ENCODE results near the gene CD300E. TPM values are rescaled to one million over a fixed set of nuclear protein-coding genes. Genes with fewer than 3 reads are reported as not detected.

CD300E gene
- total and polyA plus RNA-seq, 2 donors (not counting 1 experiment from before 2014, with no cell fraction given), result not detected

GRCh38 chr17:74603746-74604145, 19.8 kb downstream of the CD300E start:
- TF ChIP-seq, protein P1, sequence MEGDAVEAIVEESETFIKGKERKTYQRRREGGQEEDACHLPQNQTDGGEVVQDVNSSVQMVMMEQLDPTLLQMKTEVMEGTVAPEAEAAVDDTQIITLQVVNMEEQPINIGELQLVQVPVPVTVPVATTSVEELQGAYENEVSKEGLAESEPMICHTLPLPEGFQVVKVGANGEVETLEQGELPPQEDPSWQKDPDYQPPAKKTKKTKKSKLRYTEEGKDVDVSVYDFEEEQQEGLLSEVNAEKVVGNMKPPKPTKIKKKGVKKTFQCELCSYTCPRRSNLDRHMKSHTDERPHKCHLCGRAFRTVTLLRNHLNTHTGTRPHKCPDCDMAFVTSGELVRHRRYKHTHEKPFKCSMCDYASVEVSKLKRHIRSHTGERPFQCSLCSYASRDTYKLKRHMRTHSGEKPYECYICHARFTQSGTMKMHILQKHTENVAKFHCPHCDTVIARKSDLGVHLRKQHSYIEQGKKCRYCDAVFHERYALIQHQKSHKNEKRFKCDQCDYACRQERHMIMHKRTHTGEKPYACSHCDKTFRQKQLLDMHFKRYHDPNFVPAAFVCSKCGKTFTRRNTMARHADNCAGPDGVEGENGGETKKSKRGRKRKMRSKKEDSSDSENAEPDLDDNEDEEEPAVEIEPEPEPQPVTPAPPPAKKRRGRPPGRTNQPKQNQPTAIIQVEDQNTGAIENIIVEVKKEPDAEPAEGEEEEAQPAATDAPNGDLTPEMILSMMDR (conservative IDR thresholded peaks at IDR 0.05 in 1 of 2, IDR thresholded peaks at IDR 0.05 in 1 of 2; ENCODE audit: low read depth in 1 of 2, low read length in 2 of 2), result no peak
- no peak for TF ChIP-seq EZH2 (IDR thresholded peaks at IDR 0.05; ENCODE audit: low read length, missing control alignments)
- no peaks in the 10 kb centered on the region for H3K79me2 ChIP-seq (ENCODE audit: control insufficient read depth, insufficient read depth, low read length)

GRCh38 chr17:74603037-74603635, 20.4 kb downstream of the CD300E start:
- Histone ChIP-seq H2AFZ (ENCODE audit: low read length) (no peak overlapping the region), H4K20me1 (ENCODE audit: control insufficient read depth, extremely low read depth, insufficient read depth, low read length) (no peaks in the 10 kb centered on the region), H3K4me3 (replicated peaks in 1 of 4; ENCODE audit: control extremely low read depth in 1 of 4, insufficient read depth in 1 of 4, low read depth in 3 of 4, low read length in 4 of 4) (no peak overlapping the region), H3K9me3 (ENCODE audit: control insufficient read depth, insufficient read depth, low read depth, low read length) (no peaks in the 10 kb centered on the region), H3K4me2 (ENCODE audit: extremely low read depth, insufficient read depth, low read length) (no peak overlapping the region), H3K9ac (ENCODE audit: insufficient read depth, low read length) (no peak overlapping the region), H3K27me3 (ENCODE audit: control insufficient read depth, insufficient read depth, low read length) (no peaks in the 10 kb centered on the region), H3K79me2 (ENCODE audit: control insufficient read depth, insufficient read depth, low read length) (no peaks in the 10 kb centered on the region), H3K36me3 (ENCODE audit: control insufficient read depth, insufficient read depth, low read length) (no peaks in the 10 kb centered on the region), H3K27ac (ENCODE audit: insufficient read depth, low read length) (no peak overlapping the region), H3K4me1 (ENCODE audit: control insufficient read depth, extremely low read depth, insufficient read depth, low read length) (no peaks in the 10 kb centered on the region)
- TF ChIP-seq EZH2 (IDR thresholded peaks at IDR 0.05; ENCODE audit: low read length, missing control alignments), result no peak
- TF ChIP-seq, protein P1 (conservative IDR thresholded peaks at IDR 0.05 in 1 of 2, IDR thresholded peaks at IDR 0.05 in 1 of 2; ENCODE audit: low read depth in 1 of 2, low read length in 2 of 2), result no peak
- DNase-seq (ENCODE audit: low read depth in 2 of 2), result no peak

More at GRCh38 chr17:74603746-74604145, 19.8 kb downstream of the CD300E start:
- no peak for DNase-seq (ENCODE audit: low read depth in 2 of 2)
- no peaks in the 10 kb centered on the region for H3K36me3 ChIP-seq (ENCODE audit: control insufficient read depth, insufficient read depth, low read length)
- H3K9ac ChIP-seq (ENCODE audit: insufficient read depth, low read length), result no peak overlapping the region
- H3K9me3 ChIP-seq (ENCODE audit: control insufficient read depth, insufficient read depth, low read depth, low read length), result no peaks in the 10 kb centered on the region
- no peaks in the 10 kb centered on the region for H3K4me1 ChIP-seq (ENCODE audit: control insufficient read depth, extremely low read depth, insufficient read depth, low read length)
- H3K4me2 ChIP-seq (ENCODE audit: extremely low read depth, insufficient read depth, low read length), result no peak overlapping the region
- H3K27me3 ChIP-seq (ENCODE audit: control insufficient read depth, insufficient read depth, low read length), result no peaks in the 10 kb centered on the region
- H4K20me1 ChIP-seq (ENCODE audit: control insufficient read depth, extremely low read depth, insufficient read depth, low read length), result no peaks in the 10 kb centered on the region
- H3K27ac ChIP-seq (ENCODE audit: insufficient read depth, low read length), result no peak overlapping the region
- no peak overlapping the region for H2AFZ ChIP-seq (ENCODE audit: low read length)
- no peak overlapping the region for H3K4me3 ChIP-seq (replicated peaks in 1 of 4; ENCODE audit: control extremely low read depth in 1 of 4, insufficient read depth in 1 of 4, low read depth in 3 of 4, low read length in 4 of 4)

GRCh38 chr17:74601944-74602572, 21.5 kb downstream of the CD300E start:
- Histone ChIP-seq H3K27ac (ENCODE audit: insufficient read depth, low read length) (no peak overlapping the region), H3K27me3 (ENCODE audit: control insufficient read depth, insufficient read depth, low read length) (no peaks in the 10 kb centered on the region), H3K4me2 (ENCODE audit: extremely low read depth, insufficient read depth, low read length) (no peak overlapping the region), H3K4me3 (replicated peaks in 1 of 4; ENCODE audit: control extremely low read depth in 1 of 4, insufficient read depth in 1 of 4, low read depth in 3 of 4, low read length in 4 of 4) (no peak overlapping the region), H2AFZ (ENCODE audit: low read length) (no peak overlapping the region), H3K79me2 (ENCODE audit: control insufficient read depth, insufficient read depth, low read length) (no peaks in the 10 kb centered on the region), H3K9ac (ENCODE audit: insufficient read depth, low read length) (no peak overlapping the region), H3K9me3 (ENCODE audit: control insufficient read depth, insufficient read depth, low read depth, low read length) (no peaks in the 10 kb centered on the region), H3K4me1 (ENCODE audit: control insufficient read depth, extremely low read depth, insufficient read depth, low read length) (no peaks in the 10 kb centered on the region), H3K36me3 (ENCODE audit: control insufficient read depth, insufficient read depth, low read length) (no peaks in the 10 kb centered on the region), H4K20me1 (ENCODE audit: control insufficient read depth, extremely low read depth, insufficient read depth, low read length) (no peaks in the 10 kb centered on the region)
- TF ChIP-seq, protein P1 (conservative IDR thresholded peaks at IDR 0.05 in 1 of 2, IDR thresholded peaks at IDR 0.05 in 1 of 2; ENCODE audit: low read depth in 1 of 2, low read length in 2 of 2), result peak; percentile 37 to 62
- TF ChIP-seq EZH2 (IDR thresholded peaks at IDR 0.05; ENCODE audit: low read length, missing control alignments), result no peak
- peak; percentile 28 to 33 for DNase-seq (ENCODE audit: low read depth in 2 of 2)

All from fibroblast of lung (primary cell).